ENCODE results near the gene CYGB. TPM values are rescaled to one million over a fixed set of nuclear protein-coding genes. Genes with fewer than 3 reads are reported as not detected.

The CYGB gene
- total and polyA plus RNA-seq, 2 of the 13 experiments (the other 11 are each of a cell fraction or from before 2014, with no cell fraction given) = 18.9 to 27.1 TPM

GRCh38 chr17:76529224-76530094 is 8.1 kb downstream of the CYGB start (continued):
- no peak for TF ChIP-seq TGIF2 (CRISPR knock-in tag; IDR thresholded peaks at IDR 0.05)
- no peak for TF ChIP-seq CBX2 (IDR thresholded peaks at IDR 0.05; ENCODE audit: low read depth, low read length)
- TF ChIP-seq CBX2 (CRISPR knock-in tag; IDR thresholded peaks at IDR 0.05; ENCODE audit: low read depth) = no peak
- 0 out of 2 replicates have a peak, but pooled peaks have one; percentile 68 for TF ChIP-seq ZSCAN5A (CRISPR knock-in tag; IDR thresholded peaks at IDR 0.05; ENCODE audit: borderline replicate concordance)
- peak; percentile 83 for TF ChIP-seq ZNF687 (CRISPR knock-in tag; IDR thresholded peaks at IDR 0.05)
- no peak for TF ChIP-seq ZNF180 (CRISPR knock-in tag; IDR thresholded peaks at IDR 0.05; ENCODE audit: borderline replicate concordance, low read depth)
- TF ChIP-seq IRX3 (CRISPR knock-in tag; IDR thresholded peaks at IDR 0.05; ENCODE audit: borderline replicate concordance, low read depth) = 0 out of 2 replicates have a peak, but pooled peaks have one; percentile 45
- peak; percentile 52 for TF ChIP-seq ZNF292 (CRISPR knock-in tag; IDR thresholded peaks at IDR 0.05; ENCODE audit: borderline replicate concordance, low read depth)
- TF ChIP-seq ZNF230 (CRISPR knock-in tag; IDR thresholded peaks at IDR 0.05) = no peak
- TF ChIP-seq ZBTB3 (CRISPR knock-in tag; IDR thresholded peaks at IDR 0.05; ENCODE audit: borderline replicate concordance, low read depth) = 0 out of 2 replicates have a peak, but pooled peaks have one; percentile 44
- no peak for TF ChIP-seq JUNB (CRISPR knock-in tag; IDR thresholded peaks at IDR 0.05; ENCODE audit: borderline replicate concordance)
- peak; percentile 65; the same call in 1 of the 2 replicates for TF ChIP-seq MEIS1 (CRISPR knock-in tag; IDR thresholded peaks at IDR 0.05; ENCODE audit: borderline replicate concordance)
- TF ChIP-seq ZNF276 (CRISPR knock-in tag; IDR thresholded peaks at IDR 0.05; ENCODE audit: low read depth) = no peak
- TF ChIP-seq PCBP1 (IDR thresholded peaks at IDR 0.05; ENCODE audit: borderline replicate concordance, low read depth, low read length) = peak; percentile 94; the same call in 1 of the 2 replicates
- TF ChIP-seq ZNF615 (CRISPR knock-in tag; IDR thresholded peaks at IDR 0.05; ENCODE audit: borderline replicate concordance) = no peak
- TF ChIP-seq ZNF616 (CRISPR knock-in tag; IDR thresholded peaks at IDR 0.05; ENCODE audit: low read depth) = no peak
- TF ChIP-seq FOXA3 (CRISPR knock-in tag; IDR thresholded peaks at IDR 0.05) = 0 out of 2 replicates have a peak, but pooled peaks have one; percentile 9
- TF ChIP-seq SRSF4 (IDR thresholded peaks at IDR 0.05; ENCODE audit: low read depth, low read length, poor library complexity, severe bottlenecking) = no peak
- TF ChIP-seq FOXO1 (CRISPR knock-in tag; IDR thresholded peaks at IDR 0.05) = no peak
